ENCODE results near the gene TUBA8.
"Not testable (repeated sequence)": the region's sequence is repeated elsewhere in the genome, so short reads cannot be mapped to it uniquely, and the experiment has no call there.

TUBA8 gene

DNA sequence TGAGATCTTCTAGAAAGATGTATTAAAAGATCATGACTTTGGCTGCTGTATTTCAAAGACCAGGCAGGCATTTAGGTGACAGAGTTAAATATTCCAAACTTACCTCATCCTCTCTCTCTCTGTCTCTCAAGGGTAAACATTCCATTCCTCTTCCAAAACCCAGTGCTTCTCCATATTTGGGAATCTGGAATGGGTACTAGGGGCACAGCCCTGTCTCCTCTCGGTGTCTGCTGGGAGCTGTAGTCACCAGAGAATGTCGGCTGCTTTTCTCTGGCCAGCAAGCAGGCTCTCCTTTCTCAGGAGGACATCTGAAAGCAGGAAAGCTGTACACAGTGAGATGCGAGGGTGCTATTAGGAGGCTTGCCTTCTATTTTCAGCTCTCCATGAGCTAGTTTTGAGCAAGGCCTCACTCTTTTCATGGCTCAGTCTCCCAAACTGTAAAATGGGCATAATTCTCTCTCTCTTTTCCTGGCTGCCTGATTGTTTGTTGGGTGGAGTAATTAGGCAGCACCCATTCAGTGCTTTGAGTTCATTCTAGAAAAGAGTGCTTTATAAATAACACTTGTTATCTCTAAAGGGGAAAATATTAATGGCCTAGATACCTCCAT is 42.1 kb upstream of the TUBA8 start:
- H3K9me3 ChIP-seq (ENCODE audit: control insufficient read depth, low read length): no peaks in the 10 kb centered on the region
- no peaks in the 10 kb centered on the region for H3K36me3 ChIP-seq (ENCODE audit: control insufficient read depth, insufficient read depth, low read length)
- no peak overlapping the region for H3K27ac ChIP-seq (ENCODE audit: insufficient read depth, low read depth, low read length, poor library complexity, severe bottlenecking)
- no peaks in the 10 kb centered on the region for H3K4me1 ChIP-seq (ENCODE audit: control insufficient read depth, insufficient read depth, low read length)
- no peak overlapping the region for H3K4me3 ChIP-seq (ENCODE audit: insufficient read depth, low read depth, low read length)
- 73 to 74% methylated on average over 3 of the region's 3 CpGs for WGBS, 2 experiments
- H3K27me3 ChIP-seq (ENCODE audit: control insufficient read depth, insufficient read depth, low read length, poor library complexity, severe bottlenecking): no peaks in the 10 kb centered on the region

- Histone ChIP-seq H3K27ac (ENCODE audit: insufficient read depth, low read depth, low read length, poor library complexity, severe bottlenecking) (no peak overlapping the region), H3K4me1 (ENCODE audit: control insufficient read depth, insufficient read depth, low read length) (no peaks in the 10 kb centered on the region), H3K9me3 (ENCODE audit: control insufficient read depth, low read length) (no peaks in the 10 kb centered on the region), H3K36me3 (ENCODE audit: control insufficient read depth, insufficient read depth, low read length) (no peaks in the 10 kb centered on the region), H3K4me3 (ENCODE audit: insufficient read depth, low read depth, low read length) (no peak overlapping the region), H3K27me3 (ENCODE audit: control insufficient read depth, insufficient read depth, low read length, poor library complexity, severe bottlenecking) (no peaks in the 10 kb centered on the region)
- 94 to 98% methylated on average over 2 of the region's 2 CpGs for WGBS, 2 experiments
Observed at GRCh38 chr22:18069041-18069440, 41.6 kb upstream of the TUBA8 start.

DNA sequence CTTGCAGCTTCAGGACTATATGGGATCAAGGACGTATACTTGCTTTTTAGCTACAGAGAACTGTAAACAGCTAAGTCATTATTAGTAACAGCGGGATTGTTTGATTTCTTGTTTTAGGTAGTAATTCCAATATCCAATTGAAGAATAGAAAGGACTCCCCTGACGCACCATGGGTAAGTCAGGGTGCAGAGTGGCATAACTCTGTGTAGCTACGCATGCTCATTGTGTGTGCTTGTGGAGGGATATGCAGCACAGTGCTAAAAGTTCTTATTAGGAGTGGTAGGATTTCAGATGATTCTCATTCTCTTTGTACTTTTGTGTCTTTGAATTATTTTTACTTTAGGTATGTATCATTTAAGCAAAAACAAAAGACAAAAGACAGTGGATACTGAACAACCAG is 40.6 kb upstream of the TUBA8 start:
- Histone ChIP-seq H3K9me3 (ENCODE audit: control insufficient read depth, low read length) (no peaks in the 10 kb centered on the region), H3K36me3 (ENCODE audit: control insufficient read depth, insufficient read depth, low read length) (no peaks in the 10 kb centered on the region), H3K4me1 (ENCODE audit: control insufficient read depth, insufficient read depth, low read length) (no peaks in the 10 kb centered on the region), H3K27me3 (ENCODE audit: control insufficient read depth, insufficient read depth, low read length, poor library complexity, severe bottlenecking) (no peaks in the 10 kb centered on the region), H3K27ac (ENCODE audit: insufficient read depth, low read depth, low read length, poor library complexity, severe bottlenecking) (no peak overlapping the region), H3K4me3 (ENCODE audit: insufficient read depth, low read depth, low read length) (no peak overlapping the region)
- 92 to 93% methylated on average over 4 of the region's 4 CpGs for WGBS, 2 experiments

DNA sequence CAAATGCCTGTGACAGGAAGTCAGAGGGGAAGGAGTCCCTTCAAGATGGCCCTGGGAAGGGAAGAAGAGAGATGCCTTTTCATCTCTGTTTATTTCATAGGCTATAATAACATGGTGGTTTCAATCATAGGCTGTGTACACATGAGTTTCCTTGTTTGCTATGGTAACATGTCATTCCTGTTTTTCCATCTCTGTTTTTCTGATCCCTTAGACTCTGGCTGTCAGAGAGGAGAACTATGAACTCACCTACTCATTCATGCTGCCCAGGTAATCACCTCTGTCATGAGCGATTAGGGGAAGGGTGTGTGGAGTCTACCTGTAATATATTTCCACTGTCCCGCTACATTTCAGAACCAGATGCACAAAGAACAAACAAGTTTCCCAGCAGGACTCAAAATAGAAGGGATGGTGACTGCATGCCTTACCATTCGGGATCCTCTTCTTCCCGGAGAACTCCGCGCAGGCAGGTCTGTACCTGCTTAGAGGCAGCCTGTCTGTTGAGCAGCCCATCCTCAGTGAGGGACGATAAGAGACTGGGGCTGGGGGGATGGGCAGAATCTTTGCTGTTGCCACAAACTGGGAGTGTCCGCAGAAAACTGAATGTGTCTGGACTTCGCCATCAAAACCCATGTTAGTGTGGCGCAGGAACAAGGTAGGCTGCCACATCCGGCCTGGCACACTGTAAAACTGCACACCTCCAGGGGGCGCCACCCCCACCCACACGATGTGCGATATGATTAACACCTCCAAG is 39.9 kb upstream of the TUBA8 start:
- Histone ChIP-seq H3K27me3 (ENCODE audit: control insufficient read depth, insufficient read depth, low read length, poor library complexity, severe bottlenecking) (no peaks in the 10 kb centered on the region), H3K36me3 (ENCODE audit: control insufficient read depth, insufficient read depth, low read length) (no peaks in the 10 kb centered on the region), H3K4me1 (ENCODE audit: control insufficient read depth, insufficient read depth, low read length) (no peaks in the 10 kb centered on the region), H3K27ac (ENCODE audit: insufficient read depth, low read depth, low read length, poor library complexity, severe bottlenecking) (no peak overlapping the region), H3K4me3 (ENCODE audit: insufficient read depth, low read depth, low read length) (no peak overlapping the region), H3K9me3 (ENCODE audit: control insufficient read depth, low read length) (no peaks in the 10 kb centered on the region)
- 90 to 91% methylated on average over 14 of the region's 14 CpGs for WGBS, 2 experiments

DNA sequence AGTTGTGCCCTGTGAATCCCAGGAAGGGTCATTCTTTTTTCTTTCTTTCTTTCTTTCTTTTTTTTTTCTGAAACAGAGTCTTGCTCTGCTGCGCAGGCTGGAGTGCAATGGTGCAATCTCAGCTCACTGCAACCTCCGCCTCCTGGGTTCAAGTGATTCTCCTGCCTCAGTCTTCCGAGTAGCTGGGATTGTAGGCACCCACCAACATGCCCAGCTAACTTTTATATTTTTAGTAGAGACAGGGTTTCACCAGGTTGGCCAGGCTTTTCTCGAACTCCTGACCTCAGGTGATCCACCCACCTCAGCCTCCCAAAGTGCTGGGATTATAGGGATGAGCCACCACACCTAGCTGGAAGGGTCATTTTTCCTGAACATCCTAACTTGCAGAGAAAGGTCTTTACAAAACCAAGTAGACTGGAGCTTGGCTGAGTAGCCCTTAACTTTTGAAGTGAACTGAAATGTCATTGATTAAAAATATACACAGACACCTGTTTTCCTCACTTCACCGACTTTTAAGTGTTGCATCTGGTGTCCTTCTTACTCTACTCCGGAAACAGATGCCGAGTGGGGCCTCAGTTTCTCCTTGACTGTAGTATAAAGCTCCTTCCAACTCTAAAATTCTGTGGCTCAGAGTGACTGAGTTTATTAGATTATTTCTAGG is 39.2 kb upstream of the TUBA8 start:
- H3K27me3 ChIP-seq (ENCODE audit: control insufficient read depth, insufficient read depth, low read length, poor library complexity, severe bottlenecking); H3K4me1 ChIP-seq (ENCODE audit: control insufficient read depth, insufficient read depth, low read length); H3K36me3 ChIP-seq (ENCODE audit: control insufficient read depth, insufficient read depth, low read length); H3K4me3 ChIP-seq (ENCODE audit: insufficient read depth, low read depth, low read length); H3K9me3 ChIP-seq (ENCODE audit: control insufficient read depth, low read length); H3K27ac ChIP-seq (ENCODE audit: insufficient read depth, low read depth, low read length, poor library complexity, severe bottlenecking): not testable (repeated sequence)
- 86 to 93% methylated on average over 7 of the region's 7 CpGs for WGBS, 2 experiments

GRCh38 chr22:18071968-18072310 is 38.7 kb upstream of the TUBA8 start:
- Histone ChIP-seq H3K4me1 (ENCODE audit: control insufficient read depth, insufficient read depth, low read length) (peaks cover 2% of the 10 kb centered on the region), H3K36me3 (ENCODE audit: control insufficient read depth, insufficient read depth, low read length) (no peaks in the 10 kb centered on the region), H3K9me3 (ENCODE audit: control insufficient read depth, low read length) (no peaks in the 10 kb centered on the region), H3K27ac (ENCODE audit: insufficient read depth, low read depth, low read length, poor library complexity, severe bottlenecking) (no peak overlapping the region), H3K27me3 (ENCODE audit: control insufficient read depth, insufficient read depth, low read length, poor library complexity, severe bottlenecking) (no peaks in the 10 kb centered on the region), H3K4me3 (ENCODE audit: insufficient read depth, low read depth, low read length) (no peak overlapping the region)
- 87 to 89% methylated on average over 1 of the region's 1 CpG for WGBS, 2 experiments

DNA sequence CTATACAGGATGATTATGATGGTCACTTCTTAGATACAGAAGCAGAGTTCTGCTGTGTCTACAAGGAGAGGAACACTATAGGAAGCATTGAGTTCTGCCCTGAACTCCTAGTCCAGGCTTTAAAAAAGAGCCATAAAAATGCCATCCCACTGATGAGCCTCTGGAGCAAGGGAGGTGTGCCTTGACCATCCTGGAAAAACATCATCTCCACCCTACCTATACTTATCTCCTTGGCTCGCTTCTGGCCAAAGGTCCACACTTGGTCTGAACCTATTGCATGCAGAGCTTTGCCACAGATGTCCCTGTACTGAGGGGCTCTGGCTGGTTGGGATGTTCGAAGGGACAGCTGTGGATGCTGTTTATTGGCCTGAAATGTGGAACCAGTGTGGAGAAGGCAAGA is 37.1 kb upstream of the TUBA8 start:
- H3K27me3 ChIP-seq (ENCODE audit: control insufficient read depth, insufficient read depth, low read length, poor library complexity, severe bottlenecking): no peaks in the 10 kb centered on the region
- no peaks in the 10 kb centered on the region for H3K9me3 ChIP-seq (ENCODE audit: control insufficient read depth, low read length)
- WGBS, 2 experiments: 86 to 89% methylated on average over 2 of the region's 2 CpGs
- H3K36me3 ChIP-seq (ENCODE audit: control insufficient read depth, insufficient read depth, low read length): no peaks in the 10 kb centered on the region
- peaks cover 4% of the 10 kb centered on the region for H3K4me1 ChIP-seq (ENCODE audit: control insufficient read depth, insufficient read depth, low read length)
- H3K4me3 ChIP-seq (ENCODE audit: insufficient read depth, low read depth, low read length): no peak overlapping the region
- no peak overlapping the region for H3K27ac ChIP-seq (ENCODE audit: insufficient read depth, low read depth, low read length, poor library complexity, severe bottlenecking)

GRCh38 chr22:18073927-18074326 is 36.7 kb upstream of the TUBA8 start:
- WGBS, 2 experiments: 85 to 88% methylated on average over 4 of the region's 4 CpGs
- H3K4me1 ChIP-seq (ENCODE audit: control insufficient read depth, insufficient read depth, low read length); H3K4me3 ChIP-seq (ENCODE audit: insufficient read depth, low read depth, low read length); H3K9me3 ChIP-seq (ENCODE audit: control insufficient read depth, low read length); H3K27ac ChIP-seq (ENCODE audit: insufficient read depth, low read depth, low read length, poor library complexity, severe bottlenecking); H3K36me3 ChIP-seq (ENCODE audit: control insufficient read depth, insufficient read depth, low read length); H3K27me3 ChIP-seq (ENCODE audit: control insufficient read depth, insufficient read depth, low read length, poor library complexity, severe bottlenecking): not testable (repeated sequence)

GRCh38 chr22:18075101-18075719 is 35.4 kb upstream of the TUBA8 start:
- WGBS, 2 experiments: 91 to 92% methylated on average over 6 of the region's 6 CpGs

DNA sequence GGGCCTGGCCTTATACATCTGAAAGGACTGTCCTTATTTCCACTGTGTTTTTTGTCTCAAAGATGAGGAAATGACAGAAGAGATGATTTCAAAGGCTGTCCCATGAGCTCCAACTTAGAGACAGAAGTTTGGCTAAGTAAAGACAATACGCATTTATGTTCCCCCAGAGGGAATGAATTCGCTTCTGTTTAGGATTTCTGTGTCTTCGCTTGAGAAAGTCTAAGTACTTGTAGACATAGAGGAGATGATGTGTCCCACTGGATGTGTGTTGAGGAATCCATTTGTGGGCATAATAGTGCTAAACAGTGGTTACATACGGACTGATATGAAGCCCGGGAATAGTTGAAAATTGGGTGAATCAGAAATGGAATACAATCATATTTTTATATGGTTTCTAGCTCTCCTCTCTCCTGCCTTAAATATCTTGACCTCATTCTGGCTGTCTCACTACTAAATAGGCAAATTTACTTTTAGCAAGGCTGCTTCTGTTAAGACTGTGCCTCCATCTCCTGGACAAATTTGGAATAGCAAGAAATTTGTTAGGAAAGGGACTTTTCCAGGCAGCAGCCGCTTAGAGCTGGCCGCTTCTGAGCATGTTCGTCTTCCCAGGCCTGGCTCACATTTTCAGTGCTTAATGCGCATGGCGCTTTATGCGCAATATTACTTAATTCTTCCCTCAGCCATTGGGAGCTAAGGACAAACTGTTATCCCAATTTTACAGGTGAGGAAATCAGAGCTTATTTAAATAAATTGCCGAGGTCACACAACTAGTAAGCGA is 34.7 kb upstream of the TUBA8 start:
- WGBS, 2 experiments: 41 to 44% methylated on average over 12 to 13 of the region's 13 CpGs
- H3K4me3 ChIP-seq (ENCODE audit: insufficient read depth, low read depth, low read length): no peak overlapping the region
- peaks cover 4% of the 10 kb centered on the region for H3K4me1 ChIP-seq (ENCODE audit: control insufficient read depth, insufficient read depth, low read length)
- no peaks in the 10 kb centered on the region for H3K27me3 ChIP-seq (ENCODE audit: control insufficient read depth, insufficient read depth, low read length, poor library complexity, severe bottlenecking)
- no peaks in the 10 kb centered on the region for H3K9me3 ChIP-seq (ENCODE audit: control insufficient read depth, low read length)
- H3K36me3 ChIP-seq (ENCODE audit: control insufficient read depth, insufficient read depth, low read length): peaks cover 6% of the 10 kb centered on the region
- no peak overlapping the region for H3K27ac ChIP-seq (ENCODE audit: insufficient read depth, low read depth, low read length, poor library complexity, severe bottlenecking)

More at GRCh38 chr22:18075101-18075719, 35.4 kb upstream of the TUBA8 start:
- no peak overlapping the region for H3K27ac ChIP-seq (ENCODE audit: insufficient read depth, low read depth, low read length, poor library complexity, severe bottlenecking)
- H3K4me3 ChIP-seq (ENCODE audit: insufficient read depth, low read depth, low read length): no peak overlapping the region
- H3K4me1 ChIP-seq (ENCODE audit: control insufficient read depth, insufficient read depth, low read length): peaks cover 4% of the 10 kb centered on the region
- no peaks in the 10 kb centered on the region for H3K36me3 ChIP-seq (ENCODE audit: control insufficient read depth, insufficient read depth, low read length)
- no peaks in the 10 kb centered on the region for H3K9me3 ChIP-seq (ENCODE audit: control insufficient read depth, low read length)
- no peaks in the 10 kb centered on the region for H3K27me3 ChIP-seq (ENCODE audit: control insufficient read depth, insufficient read depth, low read length, poor library complexity, severe bottlenecking)

Data from ectodermal cell (in vitro differentiated cells).